ENCODE results near the gene SUMO3.

DNA sequence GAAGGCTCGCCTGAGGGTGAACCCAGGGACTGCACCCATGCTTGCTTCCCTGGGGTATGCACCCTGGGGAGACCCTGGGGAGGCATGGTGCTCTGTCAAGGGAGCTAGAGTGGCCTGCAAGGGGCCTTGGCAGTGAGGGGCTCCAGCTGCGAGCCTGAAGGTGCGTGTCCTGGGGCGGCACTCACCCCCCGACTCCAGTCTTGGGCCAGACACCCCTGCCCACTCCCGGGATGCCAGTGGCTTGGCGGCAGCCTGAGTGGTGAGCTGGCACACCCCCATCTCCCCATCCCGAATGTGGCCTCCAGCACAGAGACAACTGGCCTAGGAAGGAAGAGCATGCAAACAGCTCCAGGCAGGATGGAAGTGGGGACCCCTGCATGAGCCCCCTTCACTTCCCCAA, 2.6 kb downstream of the SUMO3 start:
- TF ChIP-seq CTCF (conservative IDR thresholded peaks at IDR 0.05 in 1 of 2, IDR thresholded peaks at IDR 0.05 in 1 of 2; ENCODE audit: low read depth in 1 of 2, low read length in 2 of 2) (no peak), EZH2 (IDR thresholded peaks at IDR 0.05; ENCODE audit: low read length, missing control alignments) (no peak)

Measured in fibroblast of lung (primary cell).